Suppressor macrophage treated with lipopolysaccharide for 4 hours (primary cell): ENCODE results near the gene RHO.

Experiments
- DNase-seq: peaks from one replicate; pipeline ENCODE4 v3.0.0-alpha.2; 2020

Gene RHO

GRCh38 chr3:129548104-129548965, 19.9 kb downstream of the RHO start:
- no peak for DNase-seq

DNA sequence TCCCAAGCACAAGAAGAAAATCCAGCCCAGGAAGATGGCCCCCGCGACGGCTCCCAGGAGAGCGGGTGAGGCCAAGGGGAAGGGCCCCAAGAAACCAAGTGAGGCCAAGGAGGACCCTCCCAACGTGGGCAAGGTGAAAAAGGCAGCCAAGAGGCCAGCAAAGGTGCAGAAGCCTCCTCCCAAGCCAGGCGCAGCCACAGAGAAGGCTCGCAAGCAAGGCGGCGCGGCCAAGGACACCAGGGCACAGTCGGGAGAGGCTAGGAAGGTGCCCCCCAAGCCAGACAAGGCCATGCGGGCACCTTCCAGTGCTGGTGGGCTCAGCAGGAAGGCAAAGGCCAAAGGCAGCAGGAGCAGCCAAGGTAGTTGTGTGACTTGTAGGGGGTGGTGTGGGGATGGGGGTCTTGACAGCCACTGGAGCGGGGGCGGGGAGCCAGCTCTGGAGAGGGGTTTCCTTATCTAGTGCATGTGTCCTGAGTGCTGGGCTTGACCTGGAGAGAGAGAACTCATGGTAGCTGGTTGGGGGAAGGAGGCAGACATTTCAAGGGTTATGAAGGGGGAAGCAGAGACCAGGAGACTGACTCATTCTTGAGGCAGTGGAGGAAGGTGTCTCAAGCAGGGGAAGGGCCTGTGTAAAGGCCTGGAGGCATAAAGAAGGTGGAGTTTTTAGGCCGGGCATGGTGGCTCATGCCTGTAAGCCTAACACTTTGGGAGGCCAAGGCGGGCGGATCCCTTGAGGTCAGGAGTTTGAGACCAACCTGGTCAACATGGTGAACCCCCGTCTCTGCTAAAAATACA, 20.8 kb downstream of the RHO start:
- DNase-seq, result peak; percentile 48

- no peak for DNase-seq
These were observed 21.4 kb downstream of the RHO start for GRCh38 chr3:129549805-129550204.

- DNase-seq, result no peak
These were observed 24.0 kb downstream of the RHO start for GRCh38 chr3:129552287-129553050.

DNA sequence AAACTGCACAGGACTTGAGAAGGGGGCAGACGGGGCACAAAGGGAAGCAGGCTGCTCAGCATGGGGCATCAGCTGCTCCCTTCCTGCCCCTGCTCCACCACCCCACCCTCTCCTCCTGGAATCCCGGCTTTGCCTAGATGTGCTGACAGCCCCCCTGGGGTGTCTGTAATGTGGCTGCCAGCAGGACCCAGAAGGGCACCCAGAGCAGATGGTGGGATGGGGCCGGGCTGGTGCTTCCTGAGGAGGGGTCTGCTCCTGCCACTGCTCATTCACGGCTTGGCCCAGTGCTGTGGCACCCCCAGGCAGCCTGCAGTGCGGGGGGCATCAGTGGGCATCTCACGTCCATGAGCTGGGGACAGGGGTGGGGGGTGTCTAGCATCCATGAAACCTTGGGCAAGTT, 24.7 kb downstream of the RHO start:
- no peak for DNase-seq

- peak; percentile 74 for DNase-seq
These were observed 25.3 kb downstream of the RHO start for GRCh38 chr3:129553719-129554118.

GRCh38 chr3:129554356-129555152, 26.1 kb downstream of the RHO start:
- DNase-seq, result no peak

DNA sequence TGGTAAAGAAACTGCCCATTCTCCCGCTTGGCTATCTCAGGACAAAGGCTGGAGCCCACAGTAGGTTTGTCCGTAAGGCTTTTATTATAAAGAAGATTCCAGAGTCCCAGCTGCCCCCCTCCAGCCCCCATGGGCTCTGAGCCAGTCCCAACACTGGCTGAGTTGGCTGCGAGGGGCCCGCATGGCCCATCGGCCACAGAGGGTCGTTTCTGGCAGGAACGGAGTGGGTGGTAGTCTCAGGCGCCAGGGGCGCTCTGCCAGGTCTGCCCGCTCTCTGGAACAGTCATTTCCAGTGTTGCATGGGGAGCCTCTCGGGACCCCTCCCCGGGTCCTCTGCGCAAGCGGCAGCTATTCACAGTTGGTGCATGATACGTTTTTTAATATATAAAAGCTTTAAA, 26.7 kb downstream of the RHO start:
- DNase-seq, result no peak

DNA sequence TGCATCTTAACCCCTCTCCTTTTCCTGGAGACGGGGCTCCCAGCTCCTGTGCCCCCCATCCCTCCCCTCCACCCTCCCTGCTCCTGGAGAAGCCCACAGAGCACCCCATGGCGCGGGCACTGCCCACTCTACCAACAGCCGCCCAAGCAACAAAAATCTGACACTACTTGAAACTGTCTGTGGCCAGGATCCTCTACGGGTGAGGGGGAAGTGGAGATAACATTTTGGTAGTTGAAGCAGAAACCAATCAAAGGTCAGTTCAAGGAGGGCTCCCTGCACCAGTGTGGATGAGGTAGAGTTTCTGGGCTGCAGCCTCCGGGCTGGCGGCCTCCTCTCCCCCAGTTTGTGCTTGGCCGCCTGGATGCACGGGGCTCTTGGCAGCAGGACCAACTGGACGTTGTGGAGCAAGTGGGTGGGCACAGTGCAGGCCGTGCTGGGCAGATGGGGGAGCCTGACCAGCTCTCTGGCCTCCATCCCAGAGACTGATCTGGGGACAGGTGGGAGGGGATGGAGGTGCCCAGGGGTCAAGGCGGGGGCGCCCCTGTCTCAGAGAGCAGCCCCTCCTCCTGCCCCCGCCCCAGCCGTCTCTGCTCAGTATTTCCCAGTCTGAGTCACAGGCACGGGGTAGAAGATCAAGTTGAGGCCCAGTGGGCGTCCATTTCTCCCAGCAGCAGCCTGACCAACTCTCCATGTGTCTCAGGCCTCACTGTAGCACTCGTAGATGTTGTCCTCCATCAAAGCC, 27.3 kb downstream of the RHO start:
- no peak for DNase-seq

DNA sequence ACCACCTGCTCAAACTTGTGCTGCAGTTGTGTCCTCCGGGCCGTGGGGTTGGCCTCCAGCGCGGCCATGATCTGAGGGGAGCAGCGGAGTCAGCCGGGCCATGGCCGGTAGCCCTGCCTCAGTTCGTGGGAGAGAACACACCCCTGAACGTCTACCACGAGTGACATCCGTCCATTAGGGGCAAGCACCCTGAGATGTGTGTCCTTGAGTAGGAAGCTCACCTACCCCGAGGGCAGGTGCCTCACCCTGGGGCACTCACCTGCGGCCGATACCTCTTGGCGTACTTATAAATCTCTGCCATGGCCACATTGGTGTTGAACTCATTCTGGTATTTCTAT, 27.9 kb downstream of the RHO start:
- no peak for DNase-seq

DNA sequence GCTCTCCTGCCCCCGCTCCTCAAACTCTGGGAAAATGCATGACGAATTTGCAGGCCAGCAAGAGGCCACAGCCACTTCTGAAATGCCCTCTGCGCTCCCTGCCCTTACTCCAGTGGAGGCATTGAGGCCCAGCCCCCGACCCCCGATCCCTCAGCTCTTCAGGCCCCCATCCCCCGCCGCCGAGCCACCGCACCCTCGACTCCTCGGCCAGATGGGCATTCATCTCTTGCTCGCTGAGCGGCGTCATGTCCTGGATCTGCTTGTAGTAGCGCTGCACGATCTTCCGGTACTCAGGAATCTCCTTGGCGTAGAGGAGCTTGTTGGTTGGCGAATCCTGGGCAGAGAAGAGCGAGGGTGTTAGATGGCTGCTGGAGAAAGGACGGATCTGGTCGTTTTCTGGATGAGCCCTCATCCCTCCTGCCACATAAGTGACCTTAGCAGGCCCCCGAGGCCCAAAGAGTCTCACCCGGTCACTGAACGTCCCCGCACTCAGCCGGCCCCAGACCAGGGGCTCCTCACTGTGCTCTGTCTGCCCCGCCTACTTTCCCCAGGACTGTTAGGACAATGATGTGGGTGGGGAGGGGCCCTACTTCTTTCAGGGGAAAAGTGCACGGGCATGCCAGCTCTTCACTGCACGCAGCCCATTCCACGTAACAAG, 28.6 kb downstream of the RHO start:
- no peak for DNase-seq

GRCh38 chr3:129557548-129557894, 29.1 kb downstream of the RHO start:
- no peak for DNase-seq

- no peak for DNase-seq
These were observed 29.8 kb downstream of the RHO start for GRCh38 chr3:129558081-129558771.

DNA sequence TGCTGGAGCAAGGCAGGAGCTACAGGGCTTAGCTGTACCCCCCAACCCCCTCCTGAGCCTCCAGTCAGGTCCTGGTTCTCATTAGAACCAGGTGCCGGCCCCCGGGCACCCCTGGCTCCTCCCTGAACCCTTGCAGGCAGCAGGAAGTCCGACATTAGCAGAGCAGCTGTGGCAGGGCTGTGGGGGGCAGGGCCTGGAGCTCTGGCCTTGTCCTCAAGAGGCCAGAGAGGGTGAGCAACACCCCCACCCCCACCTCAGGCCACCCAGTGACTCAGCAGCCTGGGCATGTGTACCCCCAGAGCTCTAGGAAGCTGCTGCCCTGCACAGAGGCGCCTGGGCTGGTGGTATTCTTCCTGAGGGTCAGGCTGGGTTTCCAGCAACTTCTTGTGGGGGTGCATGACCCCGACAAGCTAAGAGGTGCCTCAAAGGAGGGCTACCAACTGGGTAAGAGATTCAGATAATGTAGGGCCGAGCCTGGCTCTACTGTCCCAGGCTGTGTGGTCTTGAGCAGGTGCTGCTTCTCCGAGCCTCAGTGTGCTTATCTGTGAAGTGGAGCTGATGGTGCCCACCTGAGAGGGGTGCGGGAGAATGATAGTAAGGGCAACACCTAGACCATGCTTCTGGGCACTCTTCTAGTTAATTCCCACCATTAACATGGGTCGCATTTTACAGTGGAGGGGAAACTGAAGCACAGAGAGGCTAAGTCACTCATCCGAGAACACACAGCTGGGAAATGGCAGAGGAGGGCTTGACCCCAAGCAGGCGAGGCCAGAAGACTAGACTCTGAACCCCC, 30.5 kb downstream of the RHO start:
- no peak for DNase-seq

- no peak for DNase-seq
These were observed 31.2 kb downstream of the RHO start for GRCh38 chr3:129559565-129560079.

- no peak for DNase-seq
These were observed 31.9 kb downstream of the RHO start for GRCh38 chr3:129560269-129560787.

GRCh38 chr3:129560911-129561594, 32.6 kb downstream of the RHO start:
- no peak for DNase-seq

DNA sequence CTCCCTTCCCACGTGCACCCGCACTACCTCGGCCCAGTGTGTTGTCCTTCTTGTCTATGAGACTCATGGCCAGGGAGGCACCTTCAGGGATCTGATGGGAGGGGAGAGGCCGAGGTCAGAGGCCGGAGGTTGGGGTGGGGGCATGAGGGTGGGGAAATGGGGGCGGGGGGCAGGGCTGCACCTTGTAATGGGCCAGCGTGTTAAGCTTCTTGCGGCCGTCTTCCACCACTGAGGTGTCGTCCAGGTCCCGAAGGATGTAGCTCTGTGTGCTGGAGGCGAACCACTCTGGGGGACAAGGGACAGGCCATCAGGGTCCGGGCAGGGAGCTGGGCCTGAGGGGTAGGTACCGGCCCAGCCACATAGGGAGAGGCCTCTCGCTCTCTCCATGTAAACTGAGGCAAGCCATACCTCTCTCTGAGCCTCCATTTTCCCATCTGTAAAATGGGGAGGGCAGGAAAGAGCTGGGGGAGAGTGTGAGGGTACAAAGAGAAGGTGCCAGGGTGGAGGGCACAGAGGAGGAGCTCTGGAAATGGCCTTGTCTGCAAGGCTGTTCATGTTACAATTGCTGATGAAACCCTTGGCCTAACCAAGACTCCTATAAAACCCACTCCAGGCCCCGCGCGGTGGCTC, 33.3 kb downstream of the RHO start:
- no peak for DNase-seq
